ENCODE results near the gene PDGFA.

Gene PDGFA

DNA sequence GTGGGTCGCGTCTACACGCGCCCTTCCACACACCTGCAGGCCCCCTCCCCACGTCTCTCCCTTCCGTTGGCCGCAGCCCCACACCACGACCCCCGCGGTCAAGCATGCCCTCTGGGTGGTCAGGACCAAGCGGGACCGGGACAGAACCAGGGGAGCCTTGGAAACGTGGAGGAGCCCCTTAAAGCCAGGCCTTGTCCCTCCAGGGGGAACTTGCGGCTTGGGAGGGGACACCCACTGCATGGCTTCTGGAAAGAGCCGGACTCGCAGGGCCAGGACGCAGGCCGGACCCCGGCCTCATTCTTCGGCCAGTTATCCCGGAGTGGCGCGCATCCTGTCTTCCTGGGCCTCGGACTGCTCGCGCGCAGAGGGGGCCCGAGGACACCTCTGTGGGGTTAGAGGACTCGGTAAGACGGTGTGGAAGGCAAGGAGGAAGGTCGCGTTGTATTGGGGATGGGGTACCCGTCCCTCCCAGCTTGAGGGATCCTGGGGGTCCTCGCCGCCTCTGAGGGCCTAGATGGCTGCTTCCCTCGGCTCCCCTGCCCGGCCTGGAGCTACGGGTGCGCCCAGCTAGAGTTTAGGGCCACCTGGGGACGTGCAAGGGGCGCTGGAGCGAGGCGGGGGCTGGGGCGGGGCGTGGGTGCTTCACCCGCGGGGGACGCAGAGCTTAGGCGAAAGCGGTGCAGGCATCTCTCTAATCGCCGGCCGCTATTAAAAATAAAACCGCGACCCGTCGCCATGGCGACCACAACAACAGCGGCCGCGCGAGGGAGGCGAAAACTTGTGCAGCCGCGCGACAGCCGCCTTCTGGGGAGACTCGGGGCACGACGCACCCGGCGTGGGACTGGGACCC lies 1.8 kb upstream of the PDGFA start:
- H3K4me3 ChIP-seq (ENCODE audit: low read depth, low read length) = peak overlapping the region; percentile 29
- TF ChIP-seq, protein P1, sequence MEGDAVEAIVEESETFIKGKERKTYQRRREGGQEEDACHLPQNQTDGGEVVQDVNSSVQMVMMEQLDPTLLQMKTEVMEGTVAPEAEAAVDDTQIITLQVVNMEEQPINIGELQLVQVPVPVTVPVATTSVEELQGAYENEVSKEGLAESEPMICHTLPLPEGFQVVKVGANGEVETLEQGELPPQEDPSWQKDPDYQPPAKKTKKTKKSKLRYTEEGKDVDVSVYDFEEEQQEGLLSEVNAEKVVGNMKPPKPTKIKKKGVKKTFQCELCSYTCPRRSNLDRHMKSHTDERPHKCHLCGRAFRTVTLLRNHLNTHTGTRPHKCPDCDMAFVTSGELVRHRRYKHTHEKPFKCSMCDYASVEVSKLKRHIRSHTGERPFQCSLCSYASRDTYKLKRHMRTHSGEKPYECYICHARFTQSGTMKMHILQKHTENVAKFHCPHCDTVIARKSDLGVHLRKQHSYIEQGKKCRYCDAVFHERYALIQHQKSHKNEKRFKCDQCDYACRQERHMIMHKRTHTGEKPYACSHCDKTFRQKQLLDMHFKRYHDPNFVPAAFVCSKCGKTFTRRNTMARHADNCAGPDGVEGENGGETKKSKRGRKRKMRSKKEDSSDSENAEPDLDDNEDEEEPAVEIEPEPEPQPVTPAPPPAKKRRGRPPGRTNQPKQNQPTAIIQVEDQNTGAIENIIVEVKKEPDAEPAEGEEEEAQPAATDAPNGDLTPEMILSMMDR (IDR thresholded peaks at IDR 0.05; ENCODE audit: low read depth, low read length, missing control alignments) = no peak
- DNase-seq (ENCODE audit: low read depth) = no peak
- in situ Hi-C loops (cut with HindIII; ENCODE audit: low sequenced_read_pairs) = no loop called here

DNA sequence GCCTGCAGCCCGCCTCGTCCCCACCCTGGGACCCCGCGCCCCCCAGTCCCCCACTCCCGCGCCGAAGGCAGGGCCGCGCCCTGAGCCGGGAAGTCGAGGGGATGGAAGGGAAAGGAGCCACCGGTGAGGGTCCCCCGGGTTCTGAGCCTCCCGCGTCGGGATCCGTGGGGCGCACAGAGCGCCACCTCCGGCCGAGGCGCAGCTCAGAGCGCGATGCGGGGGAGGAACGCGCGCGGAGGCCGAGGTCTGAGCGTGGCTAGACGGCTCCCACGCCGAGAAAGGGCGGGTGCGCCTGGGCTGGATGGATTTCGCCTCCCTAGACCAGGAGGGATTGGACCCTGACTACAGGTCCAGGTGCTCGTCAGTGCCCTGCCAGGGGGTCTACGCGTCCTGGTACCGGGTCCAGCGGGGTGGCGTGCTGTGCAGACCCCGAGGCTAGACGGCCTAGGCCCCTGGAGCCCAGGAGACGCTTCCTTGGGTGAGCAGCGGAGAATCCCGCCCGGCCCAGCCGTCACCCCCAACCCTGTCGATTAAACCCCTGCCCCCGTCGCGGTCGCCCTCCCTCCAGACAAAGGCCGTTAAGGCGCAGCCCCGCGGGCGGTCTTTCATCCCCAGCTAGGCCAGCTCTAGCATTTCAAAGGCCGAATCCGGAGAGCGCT lies 986 bp upstream of the PDGFA start:
- in situ Hi-C loops (cut with HindIII; ENCODE audit: low sequenced_read_pairs) = no loop called here
- no peak for DNase-seq (ENCODE audit: low read depth)
- TF ChIP-seq, protein P1 (IDR thresholded peaks at IDR 0.05; ENCODE audit: low read depth, low read length, missing control alignments) = peak; percentile 13
- H3K4me3 ChIP-seq (ENCODE audit: low read depth, low read length) = no peak overlapping the region

DNA sequence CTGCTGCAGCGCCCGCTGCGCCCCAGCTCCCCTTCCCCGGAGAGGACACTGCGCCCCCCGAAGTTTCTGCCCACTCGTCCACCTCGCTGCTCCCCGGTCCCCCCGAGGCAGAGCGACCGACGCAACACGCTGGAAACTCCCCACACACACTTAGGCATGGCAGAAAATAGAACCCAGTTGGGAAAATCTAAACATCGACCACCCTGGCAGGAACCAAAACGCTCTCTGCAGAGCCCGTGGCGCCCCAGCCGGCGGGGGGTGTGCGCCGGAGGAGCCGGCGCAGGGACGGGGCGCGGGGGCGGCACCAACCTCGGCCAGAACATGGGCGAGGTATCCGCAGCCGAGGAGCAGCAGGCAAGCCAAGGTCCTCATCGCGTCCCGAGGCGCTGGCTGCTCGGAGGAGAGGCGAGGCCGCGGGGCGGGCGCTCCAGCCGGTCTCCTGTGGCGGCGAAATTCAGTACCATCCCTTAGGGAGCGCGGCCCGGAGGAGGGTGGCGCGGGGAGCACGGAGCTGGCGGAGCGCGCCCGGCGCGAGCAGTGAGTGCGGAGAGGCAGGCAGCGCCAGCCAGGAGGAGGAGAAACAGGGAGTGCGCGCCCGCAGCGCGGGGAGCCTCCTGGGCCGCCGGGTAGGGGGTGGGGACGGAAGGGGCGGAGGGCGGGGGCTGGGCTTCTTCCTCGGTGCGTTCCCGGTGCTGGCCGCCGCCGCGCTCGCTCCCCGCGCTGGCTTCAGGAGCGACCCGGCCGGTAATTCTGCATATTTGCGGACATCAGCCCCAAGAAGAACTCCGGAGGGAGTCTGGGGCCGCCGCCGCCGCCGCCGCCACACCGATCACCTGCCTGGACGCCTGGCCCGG lies 789 bp downstream of the PDGFA start:
- peak overlapping the region; percentile 52 for H3K4me3 ChIP-seq (ENCODE audit: low read depth, low read length)
- in situ Hi-C loops (cut with HindIII; ENCODE audit: low sequenced_read_pairs) = no loop called here
- TF ChIP-seq, protein P1 (IDR thresholded peaks at IDR 0.05; ENCODE audit: low read depth, low read length, missing control alignments) = no peak
- DNase-seq (ENCODE audit: low read depth) = no peak

DNA sequence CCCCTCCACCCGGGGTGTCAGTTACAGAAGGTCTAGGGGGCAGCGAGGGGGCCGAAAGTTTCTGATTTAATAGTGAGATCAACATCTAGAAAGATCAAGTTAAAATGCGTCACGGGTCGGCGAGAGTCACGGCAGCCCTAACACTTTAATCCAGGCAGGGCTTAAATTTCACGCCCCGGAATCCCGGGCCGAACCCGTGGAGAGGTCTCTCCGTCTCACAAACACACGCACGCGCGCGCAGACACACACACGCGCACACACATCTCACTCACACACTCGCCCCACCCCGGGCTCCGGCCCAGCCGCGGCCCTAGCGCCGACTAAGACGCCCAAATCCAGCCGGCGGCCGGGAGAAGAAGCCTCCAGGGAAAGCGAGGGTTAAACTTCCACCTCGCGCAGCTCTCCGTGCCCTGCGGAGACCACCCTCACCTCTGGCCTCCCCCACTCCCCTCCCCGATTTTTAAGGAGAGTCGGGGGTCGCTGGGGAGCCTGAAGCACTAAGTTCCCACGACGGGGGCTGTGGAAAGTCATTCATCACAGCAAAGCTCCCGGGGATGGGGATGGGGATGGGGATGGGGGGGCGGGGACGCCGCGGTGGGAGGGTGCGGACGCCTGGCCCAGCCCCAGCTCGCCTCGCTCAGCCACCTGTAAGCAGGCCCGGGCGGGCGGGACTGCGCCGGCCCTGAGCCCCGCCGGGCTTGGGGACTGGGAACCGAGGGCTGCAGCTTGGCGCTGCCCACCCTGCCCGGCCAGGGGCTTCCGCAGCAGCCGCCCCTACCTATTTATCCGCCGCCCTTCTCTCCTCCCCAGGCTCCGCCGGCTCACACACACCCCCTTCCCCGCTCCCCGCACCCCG lies 1.6 kb downstream of the PDGFA start:
- no peak for DNase-seq (ENCODE audit: low read depth)
- TF ChIP-seq, protein P1 (IDR thresholded peaks at IDR 0.05; ENCODE audit: low read depth, low read length, missing control alignments) = no peak
- in situ Hi-C loops (cut with HindIII; ENCODE audit: low sequenced_read_pairs) = no loop called here
- H3K4me3 ChIP-seq (ENCODE audit: low read depth, low read length) = peak overlapping the region; percentile 52

DNA sequence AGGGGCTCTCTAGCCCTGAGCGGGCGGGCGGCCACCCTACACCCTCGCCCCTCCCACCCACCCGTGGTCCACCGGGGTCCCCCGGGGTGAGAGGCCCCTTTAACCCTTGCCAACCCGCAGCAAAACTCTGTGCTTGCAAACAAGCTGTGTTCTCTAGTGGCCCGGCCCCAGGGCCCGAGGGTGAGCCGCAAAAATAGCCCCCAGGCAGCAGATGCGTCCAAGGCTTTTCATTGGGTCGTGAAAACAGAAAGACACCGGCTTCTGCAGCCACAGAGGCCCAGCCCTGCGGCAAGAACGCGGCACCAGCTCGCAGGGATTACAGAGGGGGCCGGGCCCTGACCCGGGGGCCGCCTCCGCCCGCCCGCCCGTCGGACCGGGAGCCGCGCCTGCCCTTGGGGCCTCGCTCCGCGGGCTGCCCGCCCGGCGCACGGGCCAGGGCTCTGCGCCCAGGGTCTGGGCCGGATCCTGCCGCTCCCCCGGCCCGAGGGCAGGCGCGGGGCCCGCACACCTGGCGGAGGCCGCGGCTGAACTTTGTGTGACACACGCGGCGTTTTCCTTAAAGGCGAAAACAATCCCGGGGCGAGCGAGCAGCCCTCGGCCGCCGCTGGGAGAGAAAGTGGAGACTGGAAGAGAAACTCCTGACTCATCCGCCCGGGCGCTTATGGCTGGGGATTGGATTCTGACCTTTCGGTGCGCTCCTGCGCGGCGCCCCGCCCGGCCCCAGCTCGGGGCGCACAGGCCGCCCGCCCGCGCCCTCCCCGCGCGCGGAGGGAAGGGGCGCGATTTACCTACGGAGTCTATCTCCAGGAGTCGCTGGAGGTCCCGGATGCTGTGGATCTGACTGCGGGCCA lies 2.8 kb downstream of the PDGFA start:
- DNase-seq (ENCODE audit: low read depth) = peak; percentile 32
- TF ChIP-seq, protein P1 (IDR thresholded peaks at IDR 0.05; ENCODE audit: low read depth, low read length, missing control alignments) = no peak
- H3K4me3 ChIP-seq (ENCODE audit: low read depth, low read length) = peak overlapping the region; percentile 52
- in situ Hi-C loops (cut with HindIII; ENCODE audit: low sequenced_read_pairs) = no loop called here
